Epithelial cell of proximal tubule (primary cell): ENCODE data around the gene UNK. TPM values are rescaled to one million over a fixed set of nuclear protein-coding genes. Genes with fewer than 3 reads are reported as not detected.
"Not testable (repeated sequence)": the region's sequence is repeated elsewhere in the genome, so short reads cannot be mapped to it uniquely, and the experiment has no call there.

Experiments used
- DNase-seq: peaks from one replicate; pipeline ENCODE4 v3.0.0-alpha.2; 2011; ENCODE audit warnings: low read depth
- H3K4me3 ChIP-seq: 2 replicates; pipeline ENCODE4 v1.5.1; 2011; ENCODE audit warnings: low read depth, mild to moderate bottlenecking, low read length
- total RNA-seq: library from RNA; depleted of rRNA; stranded (reverse); fragments of >200 nt; gene quantifications from 2 replicates; pipeline ENCODE4 v1.2.3, GENCODE V29; 2015
- TF ChIP-seq, protein P1 (sequence below): conservative IDR thresholded peaks from 2 replicates; pipeline ENCODE4 v1.5.1; 2012; ENCODE audit warnings: low read depth, mild to moderate bottlenecking, low read length

The UNK gene
- total RNA-seq, 1 donor from 2014 or later, result 19.4 TPM

DNA sequence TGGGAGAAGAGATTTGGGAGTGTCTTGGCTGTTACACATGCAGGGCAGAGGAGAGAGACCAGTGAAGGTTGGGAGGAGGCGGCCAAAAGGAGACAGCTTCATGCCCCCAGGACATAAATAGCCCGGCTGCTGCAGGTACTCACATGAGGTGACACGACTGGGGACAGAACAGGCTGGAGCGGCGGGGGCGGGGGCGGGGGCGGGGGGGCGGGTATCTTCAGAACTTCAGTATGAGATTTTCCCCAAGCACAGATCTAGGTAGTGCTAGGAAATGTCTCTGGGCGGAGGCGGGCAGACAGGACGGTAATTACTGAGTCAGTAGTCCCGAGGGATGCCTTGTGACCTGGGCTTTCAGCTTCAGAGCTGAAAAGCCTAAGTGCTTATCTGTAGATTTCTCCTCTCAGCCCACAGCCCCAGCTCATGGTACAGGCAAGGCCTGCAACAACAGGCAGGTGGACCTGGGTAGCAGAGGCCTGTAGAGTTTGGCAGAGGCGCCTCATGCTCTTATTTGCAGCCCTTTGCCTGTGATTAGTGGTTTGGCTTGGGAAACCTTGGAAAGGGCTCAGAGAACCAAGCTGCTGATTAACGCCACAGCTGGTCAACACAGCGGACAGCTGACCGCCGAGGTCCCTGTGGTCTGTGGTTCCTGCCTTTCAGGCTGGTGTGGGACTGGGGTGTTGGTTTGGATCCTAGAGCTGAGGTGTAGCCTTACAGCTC lies 24.5 kb downstream of the UNK start:
- TF ChIP-seq, protein P1, sequence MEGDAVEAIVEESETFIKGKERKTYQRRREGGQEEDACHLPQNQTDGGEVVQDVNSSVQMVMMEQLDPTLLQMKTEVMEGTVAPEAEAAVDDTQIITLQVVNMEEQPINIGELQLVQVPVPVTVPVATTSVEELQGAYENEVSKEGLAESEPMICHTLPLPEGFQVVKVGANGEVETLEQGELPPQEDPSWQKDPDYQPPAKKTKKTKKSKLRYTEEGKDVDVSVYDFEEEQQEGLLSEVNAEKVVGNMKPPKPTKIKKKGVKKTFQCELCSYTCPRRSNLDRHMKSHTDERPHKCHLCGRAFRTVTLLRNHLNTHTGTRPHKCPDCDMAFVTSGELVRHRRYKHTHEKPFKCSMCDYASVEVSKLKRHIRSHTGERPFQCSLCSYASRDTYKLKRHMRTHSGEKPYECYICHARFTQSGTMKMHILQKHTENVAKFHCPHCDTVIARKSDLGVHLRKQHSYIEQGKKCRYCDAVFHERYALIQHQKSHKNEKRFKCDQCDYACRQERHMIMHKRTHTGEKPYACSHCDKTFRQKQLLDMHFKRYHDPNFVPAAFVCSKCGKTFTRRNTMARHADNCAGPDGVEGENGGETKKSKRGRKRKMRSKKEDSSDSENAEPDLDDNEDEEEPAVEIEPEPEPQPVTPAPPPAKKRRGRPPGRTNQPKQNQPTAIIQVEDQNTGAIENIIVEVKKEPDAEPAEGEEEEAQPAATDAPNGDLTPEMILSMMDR, result no peak
- H3K4me3 ChIP-seq, result no peak overlapping the region
- peak; percentile 15 for DNase-seq

DNA sequence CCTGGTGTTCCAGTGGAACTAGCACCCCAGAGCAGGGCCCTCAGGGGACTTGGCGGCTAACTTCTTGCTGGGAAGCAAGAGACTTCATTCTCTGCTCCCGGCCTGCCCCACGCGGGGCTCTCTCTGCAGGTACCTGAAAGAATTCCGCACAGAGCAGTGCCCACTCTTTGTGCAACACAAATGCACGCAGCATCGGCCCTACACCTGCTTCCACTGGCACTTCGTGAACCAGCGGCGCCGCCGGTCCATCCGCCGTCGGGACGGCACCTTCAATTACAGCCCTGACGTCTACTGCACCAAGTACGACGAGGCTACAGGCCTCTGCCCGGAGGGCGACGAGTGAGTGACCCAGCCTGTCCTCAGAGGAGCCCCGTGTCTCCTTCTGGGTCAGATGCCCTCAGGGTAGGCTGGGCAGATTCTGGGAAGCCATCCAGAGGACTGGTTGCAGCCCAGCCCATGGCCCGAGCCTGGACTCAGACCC lies 25.1 kb downstream of the UNK start:
- TF ChIP-seq, protein P1, result no peak
- no peak for DNase-seq
- no peak overlapping the region for H3K4me3 ChIP-seq

DNA sequence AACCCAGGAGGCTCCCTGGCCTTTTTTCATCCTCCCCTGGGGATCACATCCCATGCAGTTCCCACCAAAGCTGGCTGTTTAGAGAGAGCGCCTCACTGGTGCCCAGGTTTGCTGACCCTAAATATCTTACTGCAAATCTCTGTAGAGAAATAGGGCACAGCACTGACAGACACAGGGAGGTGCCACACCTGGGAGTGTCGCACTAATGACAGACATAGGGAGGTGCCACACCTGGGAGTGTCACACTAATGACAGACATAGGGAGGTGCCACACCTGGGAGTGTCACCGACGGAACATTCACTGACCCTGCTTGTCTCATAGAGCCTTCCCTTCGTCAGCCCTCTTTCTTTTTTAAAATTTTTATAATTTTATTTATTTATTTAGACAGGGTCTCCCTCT lies 25.6 kb downstream of the UNK start:
- H3K4me3 ChIP-seq, result no peak overlapping the region
- TF ChIP-seq, protein P1, result no peak
- DNase-seq, result no peak

DNA sequence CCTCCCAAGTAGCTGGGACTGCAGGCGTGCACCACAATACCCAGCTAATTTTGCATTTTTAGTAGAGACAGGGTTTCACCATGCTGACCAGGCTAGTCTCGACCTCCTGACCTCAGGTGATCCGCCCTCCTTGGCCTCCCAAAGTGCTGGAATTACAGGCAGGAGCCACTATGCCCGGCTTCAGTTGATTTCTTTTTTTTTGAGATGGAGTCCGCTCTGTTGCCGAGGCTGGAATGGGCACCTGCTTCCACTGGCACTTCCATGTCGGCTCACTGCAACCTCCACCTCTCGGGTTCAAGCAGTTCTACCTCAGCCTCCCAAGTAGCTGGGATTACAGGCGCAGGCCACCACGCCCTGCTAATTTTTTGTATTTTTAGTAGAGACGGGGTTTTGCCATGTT lies 26.1 kb downstream of the UNK start:
- H3K4me3 ChIP-seq, DNase-seq: not testable (repeated sequence)

DNA sequence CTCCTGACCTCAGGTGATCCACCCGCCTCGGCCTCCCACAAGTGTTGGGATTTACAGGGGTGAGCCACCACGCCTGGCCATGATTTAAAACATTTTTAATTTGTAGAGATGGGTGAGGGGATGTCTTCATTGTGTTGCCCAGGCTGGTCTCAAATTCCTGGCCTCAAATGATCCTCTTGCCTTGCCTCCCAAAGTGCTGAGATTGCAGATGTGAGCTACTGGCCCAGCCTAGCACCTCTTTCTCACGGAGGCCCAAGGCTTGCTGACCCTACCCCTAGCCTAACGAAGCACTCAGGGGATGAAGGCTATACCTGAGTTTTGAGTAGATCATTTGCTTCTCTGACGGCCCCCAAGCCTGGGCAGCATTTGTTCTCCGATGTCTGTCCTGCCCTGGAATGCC lies 26.6 kb downstream of the UNK start:
- DNase-seq, result no peak
- TF ChIP-seq, protein P1, result no peak
- H3K4me3 ChIP-seq, result no peak overlapping the region

DNA sequence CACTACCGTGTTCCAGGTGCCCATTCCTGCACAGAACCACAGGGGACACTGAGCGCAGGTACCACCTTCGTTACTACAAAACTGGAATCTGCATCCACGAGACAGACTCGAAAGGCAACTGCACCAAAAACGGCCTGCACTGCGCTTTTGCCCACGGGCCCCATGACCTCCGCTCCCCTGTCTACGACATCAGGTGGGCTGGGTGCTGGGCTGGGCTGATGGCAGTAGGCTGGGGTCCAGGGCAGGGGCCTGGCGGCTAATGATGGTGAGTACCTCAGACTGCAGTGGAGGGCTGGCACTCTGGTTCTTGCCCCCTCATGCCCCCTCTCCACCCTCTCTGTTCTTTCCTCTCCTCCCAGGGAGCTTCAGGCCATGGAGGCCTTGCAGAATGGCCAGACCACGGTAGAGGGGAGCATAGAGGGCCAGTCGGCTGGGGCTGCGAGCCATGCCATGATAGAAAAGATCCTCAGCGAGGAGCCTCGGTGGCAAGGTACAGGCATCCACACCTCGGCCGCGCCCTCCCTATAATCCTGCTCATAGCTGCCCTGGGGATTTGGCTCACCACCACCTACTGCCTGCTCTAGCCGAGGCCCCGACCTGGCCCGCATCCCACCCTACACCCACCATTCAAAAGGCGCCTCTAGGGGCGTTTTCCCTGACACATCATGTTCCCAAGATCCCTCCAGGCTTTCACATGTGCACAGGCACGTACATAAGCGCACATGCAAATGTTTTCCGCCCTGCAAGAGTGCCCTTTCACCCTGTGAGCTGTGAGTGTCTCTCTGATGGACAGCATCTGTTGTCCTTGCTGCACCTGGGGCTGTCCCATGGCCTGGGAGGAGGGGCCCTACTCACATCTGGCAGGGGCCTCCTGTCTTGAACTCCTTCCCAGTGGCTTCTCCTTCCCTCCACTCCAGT lies 27.7 kb downstream of the UNK start:
- TF ChIP-seq, protein P1, result no peak
- no peak overlapping the region for H3K4me3 ChIP-seq
- DNase-seq, result no peak

DNA sequence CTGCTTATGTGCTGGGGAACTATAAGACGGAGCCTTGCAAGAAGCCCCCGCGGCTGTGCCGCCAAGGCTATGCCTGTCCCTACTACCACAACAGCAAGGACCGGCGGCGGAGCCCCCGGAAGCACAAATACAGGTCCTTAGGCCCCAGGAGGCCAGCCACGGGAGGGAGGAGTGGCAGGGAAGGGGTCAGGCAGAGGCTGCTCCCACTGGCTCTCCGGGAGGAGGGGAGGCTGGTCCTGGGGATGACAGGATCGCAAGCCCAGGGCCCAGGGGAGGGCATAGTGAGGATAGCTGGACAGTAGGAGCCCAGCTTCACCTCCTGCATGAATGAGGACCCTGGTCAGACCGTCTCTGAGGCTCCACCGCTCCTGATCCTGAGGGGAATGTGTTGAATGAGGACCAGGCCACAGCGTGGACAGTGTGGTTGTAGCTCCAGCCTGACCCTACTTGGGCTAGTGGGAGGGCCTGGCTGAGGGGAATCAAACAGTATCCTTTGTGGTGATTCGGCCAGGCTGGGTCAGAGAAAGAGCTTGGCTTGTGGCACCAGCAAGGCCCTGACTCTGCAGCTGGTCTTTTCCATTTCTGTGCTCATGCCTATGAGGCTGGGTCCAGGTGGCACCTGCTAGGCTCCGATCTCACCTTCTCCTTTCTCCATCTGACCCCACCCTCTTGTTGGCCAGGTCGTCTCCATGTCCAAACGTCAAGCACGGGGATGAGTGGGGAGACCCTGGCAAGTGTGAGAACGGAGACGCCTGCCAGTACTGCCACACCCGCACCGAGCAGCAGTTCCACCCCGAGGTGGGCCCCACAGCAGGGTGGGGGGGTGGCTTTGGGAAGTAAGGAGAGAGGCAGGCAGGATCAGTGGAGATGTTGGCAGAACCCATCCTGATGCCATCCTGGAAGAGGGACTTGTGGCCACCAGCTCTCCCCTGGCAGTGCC lies 28.7 kb downstream of the UNK start:
- no peak overlapping the region for H3K4me3 ChIP-seq
- TF ChIP-seq, protein P1, result no peak
- no peak for DNase-seq
